Stimulated activated CD8-positive, alpha-beta memory T cell treated with anti-CD3 and anti-CD28 coated beads, Interleukin-7, amount 100 ng/mL, for 48 hours (primary cell): Measurements from ENCODE around the gene CTRB2.
"Not testable (repeated sequence)": the region's sequence is repeated elsewhere in the genome, so short reads cannot be mapped to it uniquely, and the experiment has no call there.

ENCODE experiments used
- DNase-seq, 2 donors: peaks; one replicate each; pipeline ENCODE4 v3.0.0-alpha.2; 2020; ENCODE audit warnings: low read depth in 1 of 2; ENCODE audit errors: extremely low read depth in 1 of 2

Gene CTRB2

GRCh38 chr16:75227361-75228142 lies 20.6 kb upstream of the CTRB2 start:
- no peak for DNase-seq

DNA sequence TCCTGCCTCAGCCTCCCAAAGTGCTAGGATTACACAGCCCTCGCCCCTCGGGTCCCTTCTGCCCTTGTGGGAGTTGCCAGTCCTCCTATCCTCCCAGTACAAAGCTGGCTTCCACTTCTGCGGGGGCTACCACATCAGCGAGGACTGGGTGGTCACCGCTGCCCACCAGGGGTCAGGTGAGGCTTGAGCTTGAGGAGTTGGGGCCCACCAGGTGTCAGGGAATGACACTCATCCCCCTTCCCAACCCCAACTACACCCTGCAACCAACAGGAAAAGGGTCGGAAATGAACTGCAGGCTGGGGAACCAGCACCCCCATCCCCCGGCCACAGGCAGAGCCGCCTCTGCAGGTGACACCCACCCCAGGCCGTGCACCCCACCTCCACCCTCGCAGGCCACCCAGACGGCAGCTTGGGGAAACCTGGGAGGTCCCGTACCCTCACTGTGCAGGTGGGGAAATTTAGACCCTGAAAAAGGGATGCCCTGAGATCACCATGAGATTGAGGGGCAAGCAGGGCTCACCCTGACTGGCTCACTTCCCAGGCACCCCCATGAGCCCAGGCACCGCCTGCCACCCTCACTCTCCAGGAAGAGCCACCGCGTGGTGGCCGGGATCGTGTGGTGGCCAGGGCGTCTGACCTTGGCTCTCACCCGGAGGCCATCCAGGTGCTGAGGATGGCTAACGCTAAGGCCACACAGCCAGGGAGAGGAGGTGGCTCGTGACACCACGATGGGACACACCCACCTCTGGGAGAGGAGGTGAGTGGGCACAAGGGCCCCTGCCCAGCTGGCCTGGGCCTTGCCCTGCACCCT lies 19.8 kb upstream of the CTRB2 start:
- DNase-seq = no peak

DNA sequence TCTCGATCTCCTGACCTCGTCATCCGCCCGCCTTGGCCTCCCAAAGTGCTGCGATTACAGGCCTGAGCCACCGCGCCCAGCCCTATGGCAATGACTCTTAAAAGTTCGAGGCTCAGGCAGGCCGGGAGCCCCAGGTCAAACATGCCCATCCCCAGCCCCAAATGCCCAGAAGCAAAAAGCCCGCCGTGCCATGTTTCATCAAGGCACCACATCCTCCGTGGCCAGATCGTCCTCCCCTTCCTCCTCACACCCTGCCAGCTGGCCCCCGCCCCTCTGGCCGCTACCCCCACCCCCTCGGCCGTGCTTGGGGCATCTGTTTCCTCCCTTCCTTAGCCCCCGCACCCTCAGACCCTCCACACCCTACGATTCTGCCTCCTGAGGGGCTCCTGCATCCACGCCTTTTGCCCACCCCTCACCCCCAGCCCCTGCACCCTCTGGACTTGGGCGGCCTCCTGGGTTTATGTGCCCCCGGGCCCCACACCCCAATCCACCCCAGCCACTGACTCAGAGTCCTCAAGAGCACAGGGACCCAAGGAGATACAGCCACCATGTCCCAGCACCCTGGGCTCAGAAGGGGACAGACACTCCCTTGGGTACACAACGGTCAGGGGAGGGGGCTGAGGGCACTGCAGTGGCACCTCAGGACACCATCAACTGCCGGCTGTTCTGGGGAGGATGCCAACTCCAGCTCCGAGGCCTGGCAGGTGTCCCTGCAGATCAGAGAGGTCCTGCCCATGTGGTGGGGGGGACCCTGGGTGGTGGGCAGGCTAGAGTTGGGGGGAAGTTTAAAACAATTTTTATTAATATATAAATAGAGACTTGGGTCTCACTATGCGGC lies 18.9 kb upstream of the CTRB2 start:
- DNase-seq = no peak

GRCh38 chr16:75225092-75225491 lies 18.1 kb upstream of the CTRB2 start:
- DNase-seq = no peak

- DNase-seq = no peak
Measured at GRCh38 chr16:75224306-75225082, 17.5 kb upstream of the CTRB2 start.

- not testable (repeated sequence) for DNase-seq
Measured at GRCh38 chr16:75223129-75223528, 16.2 kb upstream of the CTRB2 start.

- no peak for DNase-seq
Measured at GRCh38 chr16:75222271-75222783, 15.4 kb upstream of the CTRB2 start.

- DNase-seq = no peak
Measured at GRCh38 chr16:75219838-75220237, 12.9 kb upstream of the CTRB2 start.

DNA sequence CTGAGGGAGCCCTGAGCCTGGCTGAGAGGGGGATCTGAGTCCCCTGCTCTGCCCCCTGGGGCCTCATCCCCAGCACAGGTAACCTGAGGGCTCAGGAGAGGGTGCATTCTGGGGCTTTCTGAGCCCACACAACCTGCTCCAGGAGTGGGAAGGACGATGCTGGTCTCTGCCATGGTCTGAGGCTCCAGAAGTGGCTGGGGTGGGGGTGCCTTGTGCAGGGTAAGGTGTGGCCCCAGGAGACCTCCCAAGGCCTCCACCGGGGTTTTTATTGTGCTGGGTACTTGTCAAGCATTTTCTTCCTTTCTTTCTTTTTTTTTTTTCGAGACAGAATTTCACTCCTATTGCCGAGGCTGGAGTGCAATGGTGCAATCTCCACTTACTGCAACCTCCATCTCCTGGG lies 12.1 kb upstream of the CTRB2 start:
- DNase-seq = no peak

DNA sequence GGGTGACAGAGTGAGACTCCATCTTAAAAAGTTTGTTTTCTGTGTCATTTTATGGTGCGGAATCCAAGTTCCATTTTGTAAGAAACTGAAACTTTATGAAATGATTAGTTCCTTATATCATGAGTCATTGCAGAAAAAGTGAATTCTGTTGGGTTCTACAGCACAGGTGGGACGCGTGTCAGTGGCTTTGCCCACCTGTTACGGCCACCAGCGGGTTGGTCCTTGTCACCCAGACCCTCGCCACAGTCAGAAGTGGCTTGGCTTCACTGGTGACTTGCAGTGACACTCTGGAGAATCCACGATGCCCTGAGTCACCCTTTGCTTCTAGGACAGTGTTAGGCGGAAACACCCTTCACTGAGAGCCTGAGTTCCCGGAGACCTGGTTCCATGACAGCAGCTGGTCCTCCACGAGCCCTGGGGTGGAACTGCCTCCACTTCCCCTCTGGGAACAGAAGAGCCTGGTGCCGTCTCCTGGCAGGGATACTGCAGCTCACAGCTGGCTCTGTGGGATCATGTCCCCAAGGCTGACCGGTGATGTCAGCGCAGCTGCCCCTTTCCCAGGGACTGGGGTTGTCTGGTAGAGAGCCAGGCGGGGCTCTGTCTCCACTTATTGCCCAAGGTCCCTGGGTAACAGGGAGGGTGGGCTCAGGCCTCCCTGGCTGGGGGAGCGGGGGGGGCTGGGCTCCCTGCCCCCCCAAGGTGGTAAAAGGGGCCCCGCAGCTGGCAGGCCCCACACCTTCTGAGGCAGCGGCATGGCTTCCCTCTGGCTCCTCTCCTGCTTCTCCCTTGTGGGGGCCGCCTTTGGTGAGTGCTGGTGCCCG lies 11.5 kb upstream of the CTRB2 start, which contains the start of gene CTRB1:
CTRB1 (plus strand) TSS at position 733 of the 821 bp plus-strand sequence; CDS start at position 753, 20 bp downstream.
- DNase-seq = no peak

- DNase-seq = no peak
Measured at GRCh38 chr16:75217389-75217851, 10.5 kb upstream of the CTRB2 start.

DNA sequence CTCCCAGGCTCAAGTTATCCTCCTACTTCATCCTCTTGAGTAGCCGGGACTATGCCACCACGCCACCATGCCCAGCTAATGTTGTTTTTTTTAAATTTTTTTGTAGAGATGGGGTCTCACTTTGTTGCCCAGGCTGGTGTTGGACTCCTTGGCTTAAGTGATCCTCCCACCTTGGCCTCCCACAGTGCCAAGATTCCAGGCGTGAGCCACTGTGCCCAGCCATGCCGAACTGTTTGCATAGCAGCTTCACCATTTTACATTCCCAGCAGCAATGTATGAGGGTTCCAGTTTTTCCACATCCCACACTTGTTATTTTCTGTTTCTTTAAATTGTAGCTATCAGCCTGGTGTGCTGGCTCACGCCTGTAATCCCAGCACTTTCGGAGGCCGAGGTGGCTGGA lies 9.6 kb upstream of the CTRB2 start:
- DNase-seq = no peak

DNA sequence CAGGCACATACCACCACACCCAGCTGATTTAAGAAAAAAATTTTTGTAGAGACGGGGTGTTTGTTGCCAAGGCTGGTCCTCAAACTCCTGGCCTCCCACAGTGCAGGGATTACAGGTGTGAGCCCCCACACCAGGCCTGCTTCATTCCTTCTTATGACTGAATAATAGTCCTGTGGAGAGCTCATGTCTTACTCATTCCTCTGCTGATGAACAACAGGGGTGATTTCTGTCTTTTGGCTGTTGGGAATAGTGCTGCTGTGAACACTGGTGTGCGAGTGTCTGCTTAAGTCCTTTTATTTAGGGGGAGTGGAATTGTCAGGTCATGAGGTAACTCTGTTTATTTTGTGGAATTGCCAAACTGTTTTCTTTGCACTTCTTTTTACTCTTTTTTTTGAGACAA lies 9.2 kb upstream of the CTRB2 start:
- no peak for DNase-seq

GRCh38 chr16:75211286-75211685 lies 4.3 kb upstream of the CTRB2 start:
- not testable (repeated sequence) for DNase-seq

GRCh38 chr16:75209944-75210343 lies 3.0 kb upstream of the CTRB2 start:
- DNase-seq = no peak

DNA sequence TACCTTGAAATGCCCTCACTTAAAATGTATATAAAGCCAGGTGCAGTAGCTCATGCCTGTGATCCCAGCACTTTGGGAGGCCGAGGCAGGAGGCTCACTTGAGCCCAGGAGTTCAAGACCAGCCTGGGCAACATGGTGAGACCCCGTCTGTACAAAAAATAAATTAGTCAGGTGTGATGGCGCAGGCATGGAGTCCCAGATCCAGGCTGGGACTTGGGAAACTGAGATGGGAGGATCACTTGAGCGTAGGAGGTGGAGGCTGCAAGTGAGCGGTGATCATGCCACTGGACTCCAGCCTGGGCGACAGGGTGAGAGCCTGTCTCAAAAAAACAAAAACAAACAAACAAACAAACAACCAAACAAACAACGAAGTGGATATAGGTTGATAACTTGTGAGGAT lies 2.6 kb upstream of the CTRB2 start:
- not testable (repeated sequence) for DNase-seq

DNA sequence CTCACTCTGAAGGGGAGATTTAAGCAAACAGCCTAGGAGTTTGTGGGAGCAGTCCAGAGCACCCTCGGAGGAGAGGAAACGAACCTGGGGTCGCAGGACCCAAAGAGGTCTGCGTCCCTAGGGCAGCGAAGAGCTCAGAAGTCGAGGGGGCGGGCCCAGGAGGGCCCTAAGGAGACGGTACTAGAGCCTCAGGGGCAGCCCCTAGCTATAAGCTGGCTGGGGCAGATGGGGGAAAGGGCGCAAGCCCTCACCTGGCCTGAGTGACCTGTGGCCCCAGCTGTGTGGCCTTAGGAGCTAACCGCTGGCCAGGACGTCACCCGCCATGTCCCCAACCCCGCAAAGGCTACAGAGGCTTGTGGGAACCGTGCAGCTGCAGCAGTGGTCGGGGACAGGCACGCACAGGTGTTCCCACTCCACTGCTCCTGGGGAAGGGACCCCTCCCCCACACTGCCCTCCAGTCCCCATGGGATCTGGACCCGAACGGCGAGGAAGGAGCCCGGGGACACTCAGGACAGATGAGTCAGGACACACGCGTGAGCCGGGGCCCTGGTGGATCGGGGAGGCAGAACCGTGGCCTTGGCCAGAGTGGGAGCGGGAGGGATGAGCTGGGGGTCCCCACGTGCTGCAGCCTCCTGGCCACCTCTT lies 2.0 kb upstream of the CTRB2 start:
- DNase-seq = no peak

GRCh38 chr16:75208242-75208825 lies 1.4 kb upstream of the CTRB2 start:
- no peak for DNase-seq
